ENCODE data around the gene ZFPM1. TPM values are rescaled to one million over a fixed set of nuclear protein-coding genes. Genes with fewer than 3 reads are reported as not detected.
A peak's percentile ranks its signal among the peaks of the same experiment; 100 is the strongest.

Gene ZFPM1
- total RNA-seq, 3 donors from 2014 or later, result 0.32 to 2.9 (median 2.3) TPM

- intact Hi-C loops (cut with DNase I; ENCODE audit: low total_unique reads), result no loop called here
- Histone ChIP-seq H3K27me3 (peaks cover 0 to 8% of the 10 kb centered on the region in 2 donors), H3K27ac (no peak overlapping the region), H3K9me3 (no peaks in the 10 kb centered on the region), H3K4me1 (no peaks in the 10 kb centered on the region), H3K4me3 (no peak overlapping the region), H3K36me3 (no peaks in the 10 kb centered on the region)
- DNase-seq (ENCODE audit: low spot score in 2 of 2), result no peak
- no peak for TF ChIP-seq POLR2A (IDR thresholded peaks at IDR 0.05)
- no peak for TF ChIP-seq POLR2AphosphoS5 (IDR thresholded peaks at IDR 0.05)
- TF ChIP-seq, protein P1, sequence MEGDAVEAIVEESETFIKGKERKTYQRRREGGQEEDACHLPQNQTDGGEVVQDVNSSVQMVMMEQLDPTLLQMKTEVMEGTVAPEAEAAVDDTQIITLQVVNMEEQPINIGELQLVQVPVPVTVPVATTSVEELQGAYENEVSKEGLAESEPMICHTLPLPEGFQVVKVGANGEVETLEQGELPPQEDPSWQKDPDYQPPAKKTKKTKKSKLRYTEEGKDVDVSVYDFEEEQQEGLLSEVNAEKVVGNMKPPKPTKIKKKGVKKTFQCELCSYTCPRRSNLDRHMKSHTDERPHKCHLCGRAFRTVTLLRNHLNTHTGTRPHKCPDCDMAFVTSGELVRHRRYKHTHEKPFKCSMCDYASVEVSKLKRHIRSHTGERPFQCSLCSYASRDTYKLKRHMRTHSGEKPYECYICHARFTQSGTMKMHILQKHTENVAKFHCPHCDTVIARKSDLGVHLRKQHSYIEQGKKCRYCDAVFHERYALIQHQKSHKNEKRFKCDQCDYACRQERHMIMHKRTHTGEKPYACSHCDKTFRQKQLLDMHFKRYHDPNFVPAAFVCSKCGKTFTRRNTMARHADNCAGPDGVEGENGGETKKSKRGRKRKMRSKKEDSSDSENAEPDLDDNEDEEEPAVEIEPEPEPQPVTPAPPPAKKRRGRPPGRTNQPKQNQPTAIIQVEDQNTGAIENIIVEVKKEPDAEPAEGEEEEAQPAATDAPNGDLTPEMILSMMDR (IDR thresholded peaks at IDR 0.05), result no peak
Measured at GRCh38 chr16:88435437-88436355, 17.4 kb upstream of the ZFPM1 start.

DNA sequence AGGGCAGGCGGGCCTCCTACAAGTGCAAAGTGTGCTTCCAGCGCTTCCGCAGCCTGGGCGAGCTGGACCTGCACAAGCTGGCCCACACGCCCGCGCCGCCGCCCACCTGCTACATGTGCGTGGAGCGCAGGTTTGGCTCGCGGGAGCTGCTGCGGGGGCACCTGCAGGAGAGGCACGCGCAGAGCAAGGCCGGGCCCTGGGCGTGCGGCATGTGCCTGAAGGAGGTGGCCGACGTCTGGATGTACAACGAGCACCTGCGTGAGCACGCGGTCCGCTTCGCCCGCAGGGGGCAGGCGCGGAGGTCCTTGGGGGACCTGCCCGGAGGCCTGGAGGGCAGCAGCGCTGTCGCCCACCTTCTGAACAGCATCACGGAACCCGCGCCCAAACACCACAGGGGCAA, 16.3 kb upstream of the ZFPM1 start:
- no peaks in the 10 kb centered on the region for H3K36me3 ChIP-seq
- H3K27me3 ChIP-seq, result no peaks in the 10 kb centered on the region
- H3K4me3 ChIP-seq, result no peak overlapping the region
- TF ChIP-seq, protein P1 (IDR thresholded peaks at IDR 0.05), result no peak
- TF ChIP-seq POLR2A (IDR thresholded peaks at IDR 0.05), result no peak
- TF ChIP-seq POLR2AphosphoS5 (IDR thresholded peaks at IDR 0.05), result no peak
- no peaks in the 10 kb centered on the region for H3K9me3 ChIP-seq
- no peak for DNase-seq (ENCODE audit: low spot score in 2 of 2)
- H3K27ac ChIP-seq, result no peak overlapping the region
- no peaks in the 10 kb centered on the region for H3K4me1 ChIP-seq
- intact Hi-C loops (cut with DNase I; ENCODE audit: low total_unique reads), result no loop called here

- DNase-seq (ENCODE audit: low spot score in 2 of 2), result no peak
- TF ChIP-seq POLR2AphosphoS5 (IDR thresholded peaks at IDR 0.05) (peak in 1 of 3 donors; percentile 29), POLR2A (IDR thresholded peaks at IDR 0.05) (no peak)
- TF ChIP-seq, protein P1 (IDR thresholded peaks at IDR 0.05), result peak; percentile 81 to 91 (median 83)
- Histone ChIP-seq H3K9me3 (no peaks in the 10 kb centered on the region), H3K4me1 (no peaks in the 10 kb centered on the region), H3K36me3 (no peaks in the 10 kb centered on the region), H3K4me3 (peak overlapping the region in 2 of 3 donors; percentile 10 to 29), H3K27me3 (no peaks in the 10 kb centered on the region), H3K27ac (no peak overlapping the region)
- intact Hi-C loops (cut with DNase I; ENCODE audit: low total_unique reads), result no loop called here
Measured at GRCh38 chr16:88437367-88437964, 15.6 kb upstream of the ZFPM1 start.

DNA sequence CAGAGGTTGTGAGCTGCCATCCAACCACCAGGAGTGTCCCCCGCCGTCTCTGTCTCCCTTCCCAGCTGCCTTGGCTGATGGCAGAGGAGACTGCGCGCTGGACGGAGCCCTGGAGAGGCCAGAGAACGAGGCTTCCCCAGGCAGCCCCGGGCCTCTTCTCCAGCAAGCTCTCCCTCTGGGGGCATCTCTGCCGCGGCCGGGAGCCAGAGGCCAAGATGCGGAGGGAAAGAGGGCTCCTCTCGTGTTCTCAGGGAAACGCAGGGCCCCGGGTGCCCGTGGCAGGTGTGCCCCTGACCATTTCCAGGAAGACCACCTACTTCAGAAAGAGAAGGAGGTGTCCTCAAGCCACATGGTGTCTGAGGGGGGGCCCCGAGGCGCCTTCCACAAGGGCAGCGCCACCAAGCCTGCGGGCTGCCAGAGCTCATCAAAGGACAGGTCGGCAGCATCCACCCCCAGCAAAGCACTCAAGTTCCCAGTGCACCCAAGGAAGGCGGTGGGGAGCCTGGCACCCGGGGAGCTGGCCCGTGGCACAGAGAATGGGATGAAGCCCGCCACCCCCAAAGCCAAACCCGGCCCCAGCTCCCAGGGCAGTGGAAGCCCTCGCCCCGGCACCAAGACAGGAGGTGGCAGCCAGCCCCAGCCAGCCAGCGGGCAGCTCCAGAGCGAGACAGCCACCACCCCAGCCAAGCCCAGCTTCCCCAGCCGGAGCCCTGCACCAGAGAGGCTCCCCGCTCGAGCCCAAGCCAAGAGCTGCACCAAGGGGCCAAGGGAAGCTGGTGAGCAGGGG, 14.8 kb upstream of the ZFPM1 start:
- DNase-seq (ENCODE audit: low spot score in 2 of 2), result no peak
- intact Hi-C loops (cut with DNase I; ENCODE audit: low total_unique reads), result no loop called here
- Histone ChIP-seq H3K27me3 (no peaks in the 10 kb centered on the region), H3K4me3 (no peak overlapping the region), H3K9me3 (no peaks in the 10 kb centered on the region), H3K4me1 (peaks cover 0 to 6% of the 10 kb centered on the region in 2 donors), H3K36me3 (no peaks in the 10 kb centered on the region), H3K27ac (no peak overlapping the region)
- TF ChIP-seq, protein P1 (IDR thresholded peaks at IDR 0.05), result no peak
- no peak for TF ChIP-seq POLR2A (IDR thresholded peaks at IDR 0.05)
- TF ChIP-seq POLR2AphosphoS5 (IDR thresholded peaks at IDR 0.05), result no peak
